HepG2 (cell line): Measurements from ENCODE around the gene FAM171A2. TPM values are rescaled to one million over a fixed set of nuclear protein-coding genes. Genes with fewer than 3 reads are reported as not detected.

Experiments
- ARNT2 ChIP-seq: sonication (generic); formaldehyde crosslinking; IDR thresholded peaks from 2 replicates; pipeline ENCODE4 v1.8.0; 2022; ENCODE audit warnings: mild to moderate bottlenecking, low read depth, missing genetic modification reagents, moderate library complexity
- ELF1 ChIP-seq: sonication (generic); formaldehyde crosslinking; IDR thresholded peaks from 2 replicates; pipeline ENCODE4 v1.4.0; 2020; ENCODE audit warnings: missing genetic modification reagents
- EZH2 ChIP-seq: conservative IDR thresholded peaks from 2 replicates; pipeline ENCODE4 v1.6.1; 2012; ENCODE audit warnings: mild to moderate bottlenecking, low read depth, low read length, moderate library complexity
- FIP1L1 ChIP-seq: fragments of 200-400 bp; formaldehyde crosslinking; IDR thresholded peaks from 2 replicates; pipeline ENCODE4 v1.6.1; 2018; ENCODE audit warnings: low read depth, mild to moderate bottlenecking, low read length, moderate library complexity, borderline replicate concordance; ENCODE audit not compliant: insufficient read depth
- JUND ChIP-seq: sonication (generic); formaldehyde crosslinking; IDR thresholded peaks from 2 replicates; pipeline ENCODE4 v1.8.0; 2022; ENCODE audit warnings: mild to moderate bottlenecking, missing genetic modification reagents
- KAT8 ChIP-seq: IDR thresholded peaks from 2 replicates; pipeline ENCODE4 v1.6.1; 2016; ENCODE audit warnings: missing genetic modification reagents, missing compliant biosample characterization
- NR1H2 ChIP-seq: sonication (generic); formaldehyde crosslinking; IDR thresholded peaks from 2 replicates; pipeline ENCODE4 v1.8.1; 2022; ENCODE audit warnings: low read depth, missing genetic modification reagents, borderline replicate concordance
- RBM22 ChIP-seq: fragments of 200-400 bp; formaldehyde crosslinking; optimal IDR thresholded peaks from 2 replicates; pipeline ENCODE3; 2017; ENCODE audit warnings: mild to moderate bottlenecking, low read length, moderate library complexity
- SIX4 ChIP-seq: sonication (generic); formaldehyde crosslinking; IDR thresholded peaks from 2 replicates; pipeline ENCODE4 v1.4.0; 2020; ENCODE audit warnings: missing genetic modification reagents
- SRY ChIP-seq: sonication (generic); formaldehyde crosslinking; IDR thresholded peaks from 2 replicates; pipeline ENCODE4 v1.8.0; 2022; ENCODE audit warnings: mild to moderate bottlenecking, missing genetic modification reagents
- TSC22D2 ChIP-seq: sonication (generic); formaldehyde crosslinking; IDR thresholded peaks from 2 replicates; pipeline ENCODE4 v1.5.1; 2020; ENCODE audit warnings: missing genetic modification reagents, mild to moderate bottlenecking, borderline replicate concordance
- ZMAT3 ChIP-seq: sonication (generic); formaldehyde crosslinking; conservative IDR thresholded peaks from 2 replicates; pipeline ENCODE4 v1.7.0; 2021; ENCODE audit warnings: missing genetic modification reagents
- ZMYM4 ChIP-seq: sonication (generic); formaldehyde crosslinking; IDR thresholded peaks from 2 replicates; pipeline ENCODE4 v1.8.1; 2023; ENCODE audit warnings: mild to moderate bottlenecking, missing genetic modification reagents
- ZNF335 ChIP-seq: sonication (generic); formaldehyde crosslinking; IDR thresholded peaks from 2 replicates; pipeline ENCODE4 v1.4.0; 2020; ENCODE audit warnings: missing genetic modification reagents
- ZNF616 ChIP-seq: sonication (generic); formaldehyde crosslinking; IDR thresholded peaks from 2 replicates; pipeline ENCODE4 v1.5.0; 2020; ENCODE audit warnings: low read depth, mild to moderate bottlenecking, missing genetic modification reagents
- polyA plus RNA-seq, 8 experiments: library from polyadenylated mRNA; depleted of rRNA in 3 of 8; stranded (reverse) in 7 of 8; unstranded in 1 of 8; fragments of >200 nt; fragmentation: Illumina TruSeq in 4 of 8; extraction: Trizol in 4 of 8; gene quantifications; 2 replicates each; pipeline versions ENCODE4 v1.2.1 to v1.2.3, GENCODE V29; 2011 to 2016; ENCODE audit warnings: low read depth in 4 of 8, missing spikeins in 1 of 8, mixed read lengths in 1 of 8; ENCODE audit not compliant: insufficient read depth in 1 of 8
- total RNA-seq, 5 experiments: library from RNA; depleted of rRNA; stranded (reverse); fragments of >200 nt; fragmentation: Illumina TruSeq; extraction: Trizol; gene quantifications; 2 replicates each; pipeline ENCODE4 v1.2.3, GENCODE V29; 2016; ENCODE audit warnings: low read depth in 1 of 5
- TF ChIP-seq, protein P1 (sequence below): sonication (generic); formaldehyde crosslinking; IDR thresholded peaks from 2 replicates; pipeline ENCODE4 v1.5.1; 2020; ENCODE audit warnings: mild to moderate bottlenecking, missing genetic modification reagents, moderate library complexity
- TF ChIP-seq, protein P2 (sequence below): IDR thresholded peaks from 2 replicates; pipeline ENCODE4 v1.6.1; 2016; ENCODE audit warnings: control low read depth
- TF ChIP-seq, protein P3 (sequence below): sonication (generic); formaldehyde crosslinking; IDR thresholded peaks from 2 replicates; pipeline ENCODE4 v1.9.0; 2022; ENCODE audit warnings: missing genetic modification reagents, mild to moderate bottlenecking, borderline replicate concordance
- TF ChIP-seq, protein P4 (sequence below): sonication (generic); formaldehyde crosslinking; IDR thresholded peaks from 2 replicates; pipeline ENCODE4 v1.4.0; 2020; ENCODE audit warnings: missing genetic modification reagents, borderline replicate concordance
- TF ChIP-seq, protein P5 (sequence below): sonication (generic); formaldehyde crosslinking; IDR thresholded peaks from 2 replicates; pipeline ENCODE4 v1.8.0; 2023; ENCODE audit warnings: mild to moderate bottlenecking, missing genetic modification reagents

The FAM171A2 gene
- total and polyA plus RNA-seq, 2 of the 13 experiments (the other 11 are each of a cell fraction or from before 2014, with no cell fraction given), result 1.8 to 3.6 TPM

DNA sequence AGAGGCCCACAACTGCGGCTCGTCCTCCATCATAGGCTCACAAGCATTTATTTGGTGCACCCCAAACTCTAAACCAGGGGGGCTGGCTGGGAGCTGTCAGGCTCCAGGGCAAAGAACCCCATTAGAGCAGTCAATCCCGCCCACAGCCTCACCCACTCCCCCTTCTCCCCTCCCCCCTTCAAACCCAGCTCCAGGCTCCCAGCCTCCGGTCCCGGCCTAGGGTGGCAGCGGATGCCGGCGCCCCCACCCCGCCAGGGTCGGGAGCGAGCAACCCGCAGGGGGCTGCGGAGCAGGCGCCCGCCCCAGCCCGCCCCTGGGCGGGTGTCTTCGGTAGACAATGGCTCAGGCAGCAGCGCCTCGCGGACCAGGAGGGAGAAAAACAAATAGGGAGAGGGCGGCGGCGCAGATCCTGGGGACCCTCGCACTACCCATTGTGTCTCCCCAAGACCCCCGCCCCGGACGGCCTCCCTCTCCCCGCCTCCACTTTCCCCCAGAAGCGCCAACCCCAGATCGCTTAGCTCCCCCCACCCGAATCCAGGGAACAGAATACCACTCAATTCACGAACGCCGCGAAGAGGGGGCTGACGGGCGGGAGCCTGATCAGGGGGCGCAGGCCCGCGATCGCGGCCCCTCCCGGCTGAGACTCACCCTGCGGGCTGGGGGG, 572 bp downstream of the FAM171A2 start (continued):
- no peak for TF ChIP-seq RBM22
- no peak for TF ChIP-seq KAT8
- TF ChIP-seq, protein P1, sequence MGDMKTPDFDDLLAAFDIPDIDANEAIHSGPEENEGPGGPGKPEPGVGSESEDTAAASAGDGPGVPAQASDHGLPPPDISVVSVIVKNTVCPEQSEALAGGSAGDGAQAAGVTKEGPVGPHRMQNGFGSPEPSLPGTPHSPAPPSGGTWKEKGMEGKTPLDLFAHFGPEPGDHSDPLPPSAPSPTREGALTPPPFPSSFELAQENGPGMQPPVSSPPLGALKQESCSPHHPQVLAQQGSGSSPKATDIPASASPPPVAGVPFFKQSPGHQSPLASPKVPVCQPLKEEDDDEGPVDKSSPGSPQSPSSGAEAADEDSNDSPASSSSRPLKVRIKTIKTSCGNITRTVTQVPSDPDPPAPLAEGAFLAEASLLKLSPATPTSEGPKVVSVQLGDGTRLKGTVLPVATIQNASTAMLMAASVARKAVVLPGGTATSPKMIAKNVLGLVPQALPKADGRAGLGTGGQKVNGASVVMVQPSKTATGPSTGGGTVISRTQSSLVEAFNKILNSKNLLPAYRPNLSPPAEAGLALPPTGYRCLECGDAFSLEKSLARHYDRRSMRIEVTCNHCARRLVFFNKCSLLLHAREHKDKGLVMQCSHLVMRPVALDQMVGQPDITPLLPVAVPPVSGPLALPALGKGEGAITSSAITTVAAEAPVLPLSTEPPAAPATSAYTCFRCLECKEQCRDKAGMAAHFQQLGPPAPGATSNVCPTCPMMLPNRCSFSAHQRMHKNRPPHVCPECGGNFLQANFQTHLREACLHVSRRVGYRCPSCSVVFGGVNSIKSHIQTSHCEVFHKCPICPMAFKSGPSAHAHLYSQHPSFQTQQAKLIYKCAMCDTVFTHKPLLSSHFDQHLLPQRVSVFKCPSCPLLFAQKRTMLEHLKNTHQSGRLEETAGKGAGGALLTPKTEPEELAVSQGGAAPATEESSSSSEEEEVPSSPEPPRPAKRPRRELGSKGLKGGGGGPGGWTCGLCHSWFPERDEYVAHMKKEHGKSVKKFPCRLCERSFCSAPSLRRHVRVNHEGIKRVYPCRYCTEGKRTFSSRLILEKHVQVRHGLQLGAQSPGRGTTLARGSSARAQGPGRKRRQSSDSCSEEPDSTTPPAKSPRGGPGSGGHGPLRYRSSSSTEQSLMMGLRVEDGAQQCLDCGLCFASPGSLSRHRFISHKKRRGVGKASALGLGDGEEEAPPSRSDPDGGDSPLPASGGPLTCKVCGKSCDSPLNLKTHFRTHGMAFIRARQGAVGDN (CRISPR knock-in tag), result no peak
- TF ChIP-seq, protein P2, sequence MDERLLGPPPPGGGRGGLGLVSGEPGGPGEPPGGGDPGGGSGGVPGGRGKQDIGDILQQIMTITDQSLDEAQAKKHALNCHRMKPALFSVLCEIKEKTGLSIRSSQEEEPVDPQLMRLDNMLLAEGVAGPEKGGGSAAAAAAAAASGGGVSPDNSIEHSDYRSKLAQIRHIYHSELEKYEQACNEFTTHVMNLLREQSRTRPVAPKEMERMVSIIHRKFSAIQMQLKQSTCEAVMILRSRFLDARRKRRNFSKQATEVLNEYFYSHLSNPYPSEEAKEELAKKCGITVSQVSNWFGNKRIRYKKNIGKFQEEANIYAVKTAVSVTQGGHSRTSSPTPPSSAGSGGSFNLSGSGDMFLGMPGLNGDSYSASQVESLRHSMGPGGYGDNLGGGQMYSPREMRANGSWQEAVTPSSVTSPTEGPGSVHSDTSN, result no peak
- TF ChIP-seq FIP1L1, result no peak
- no peak for TF ChIP-seq JUND
- TF ChIP-seq, protein P3, sequence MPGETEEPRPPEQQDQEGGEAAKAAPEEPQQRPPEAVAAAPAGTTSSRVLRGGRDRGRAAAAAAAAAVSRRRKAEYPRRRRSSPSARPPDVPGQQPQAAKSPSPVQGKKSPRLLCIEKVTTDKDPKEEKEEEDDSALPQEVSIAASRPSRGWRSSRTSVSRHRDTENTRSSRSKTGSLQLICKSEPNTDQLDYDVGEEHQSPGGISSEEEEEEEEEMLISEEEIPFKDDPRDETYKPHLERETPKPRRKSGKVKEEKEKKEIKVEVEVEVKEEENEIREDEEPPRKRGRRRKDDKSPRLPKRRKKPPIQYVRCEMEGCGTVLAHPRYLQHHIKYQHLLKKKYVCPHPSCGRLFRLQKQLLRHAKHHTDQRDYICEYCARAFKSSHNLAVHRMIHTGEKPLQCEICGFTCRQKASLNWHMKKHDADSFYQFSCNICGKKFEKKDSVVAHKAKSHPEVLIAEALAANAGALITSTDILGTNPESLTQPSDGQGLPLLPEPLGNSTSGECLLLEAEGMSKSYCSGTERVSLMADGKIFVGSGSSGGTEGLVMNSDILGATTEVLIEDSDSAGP (CRISPR knock-in tag), result no peak; the same call in 1 of the 2 replicates
- TF ChIP-seq ELF1 (CRISPR knock-in tag), result no peak
- 0 out of 2 replicates have a peak, but pooled peaks have one; percentile 14 for TF ChIP-seq ZMYM4 (CRISPR knock-in tag)
- TF ChIP-seq, protein P4, sequence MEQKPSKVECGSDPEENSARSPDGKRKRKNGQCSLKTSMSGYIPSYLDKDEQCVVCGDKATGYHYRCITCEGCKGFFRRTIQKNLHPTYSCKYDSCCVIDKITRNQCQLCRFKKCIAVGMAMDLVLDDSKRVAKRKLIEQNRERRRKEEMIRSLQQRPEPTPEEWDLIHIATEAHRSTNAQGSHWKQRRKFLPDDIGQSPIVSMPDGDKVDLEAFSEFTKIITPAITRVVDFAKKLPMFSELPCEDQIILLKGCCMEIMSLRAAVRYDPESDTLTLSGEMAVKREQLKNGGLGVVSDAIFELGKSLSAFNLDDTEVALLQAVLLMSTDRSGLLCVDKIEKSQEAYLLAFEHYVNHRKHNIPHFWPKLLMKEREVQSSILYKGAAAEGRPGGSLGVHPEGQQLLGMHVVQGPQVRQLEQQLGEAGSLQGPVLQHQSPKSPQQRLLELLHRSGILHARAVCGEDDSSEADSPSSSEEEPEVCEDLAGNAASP (CRISPR knock-in tag), result no peak
- no peak for TF ChIP-seq SRY (CRISPR knock-in tag)
- TF ChIP-seq ZMAT3 (CRISPR knock-in tag), result no peak
- TF ChIP-seq, protein P5, sequence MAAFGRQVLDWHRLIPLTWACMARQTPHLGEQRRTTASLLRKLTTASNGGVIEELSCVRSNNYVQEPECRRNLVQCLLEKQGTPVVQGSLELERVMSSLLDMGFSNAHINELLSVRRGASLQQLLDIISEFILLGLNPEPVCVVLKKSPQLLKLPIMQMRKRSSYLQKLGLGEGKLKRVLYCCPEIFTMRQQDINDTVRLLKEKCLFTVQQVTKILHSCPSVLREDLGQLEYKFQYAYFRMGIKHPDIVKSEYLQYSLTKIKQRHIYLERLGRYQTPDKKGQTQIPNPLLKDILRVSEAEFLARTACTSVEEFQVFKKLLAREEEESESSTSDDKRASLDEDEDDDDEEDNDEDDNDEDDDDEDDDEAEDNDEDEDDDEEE (CRISPR knock-in tag), result no peak
- no peak for TF ChIP-seq SIX4 (CRISPR knock-in tag)
- TF ChIP-seq ZNF616 (CRISPR knock-in tag), result no peak
- TF ChIP-seq ARNT2 (CRISPR knock-in tag), result no peak
- no peak for TF ChIP-seq NR1H2 (CRISPR knock-in tag)
- TF ChIP-seq ZNF335, result no peak
- TF ChIP-seq EZH2, result no peak
- no peak for TF ChIP-seq TSC22D2 (CRISPR knock-in tag)
